Lower lobe of right lung (tissue), 2 donors: ENCODE measurements around the gene TRAPPC8. TPM values are rescaled to one million over a fixed set of nuclear protein-coding genes. Genes with fewer than 3 reads are reported as not detected.

Experiments used
- ATAC-seq, 2 donors: fragments of 200-7000 bp; cut with Tn5 transposase; one replicate each; pipeline ENCODE4 v1.9.1; 2020 to 2022; ENCODE audit warnings: mild to moderate bottlenecking in 2 of 2, moderate library complexity in 2 of 2
- DNase-seq: peaks from one replicate; pipeline ENCODE4 v3.0.0-alpha.2; 2020
- H3K27ac ChIP-seq: fragments of 200-600 bp; one replicate; pipeline ENCODE4 v1.8.0; 2022
- H3K27me3 ChIP-seq: fragments of 200-600 bp; one replicate; pipeline ENCODE4 v1.8.0; 2022; ENCODE audit warnings: low read depth
- H3K36me3 ChIP-seq: fragments of 200-600 bp; one replicate; pipeline ENCODE4 v1.8.0; 2022; ENCODE audit warnings: mild to moderate bottlenecking
- H3K4me1 ChIP-seq: fragments of 200-600 bp; one replicate; pipeline ENCODE4 v1.8.0; 2022
- H3K4me3 ChIP-seq: fragments of 200-600 bp; one replicate; pipeline ENCODE4 v1.8.0; 2022; ENCODE audit warnings: mild to moderate bottlenecking
- H3K9me3 ChIP-seq: fragments of 200-600 bp; one replicate; pipeline ENCODE4 v1.8.0; 2022
- CTCF ChIP-seq: fragments of 200-600 bp; IDR thresholded peaks from one replicate; pipeline ENCODE4 v1.8.0; 2022; ENCODE audit warnings: antibody characterized with exemption, mild to moderate bottlenecking
- intact Hi-C: fragments of 100-400 bp; cut with DNase I; formaldehyde crosslinking; loops from one replicate; pipeline ENCODE4 v1.11.0; 2022
- total RNA-seq: library from RNA; stranded (reverse); fragmentation: NEBNext Ultra II Directional; extraction: Animal tissue kit (Norgen Biotek cat#: 25700); gene quantifications from one replicate; pipeline ENCODE4 v1.2.1, GENCODE V29; 2021
- donor health status: DM: no; HTN: yes; CAD: no; lungs with severe emphysema.

Gene TRAPPC8
- total RNA-seq, 1 donor from 2014 or later = 47.3 TPM

- no peaks in the 10 kb centered on the region for H3K9me3 ChIP-seq
- no peak for DNase-seq
- ATAC-seq = peak; percentile 76 to 83
- no peaks in the 10 kb centered on the region for H3K36me3 ChIP-seq
- no peaks in the 10 kb centered on the region for H3K4me1 ChIP-seq
- no peak overlapping the region for H3K4me3 ChIP-seq
- H3K27me3 ChIP-seq = no peaks in the 10 kb centered on the region
- TF ChIP-seq CTCF = no peak
- no peak overlapping the region for H3K27ac ChIP-seq
- intact Hi-C loops = no loop called here
These were observed 150.9 kb downstream of the TRAPPC8 start for GRCh38 chr18:31791817-31792579.

- Histone ChIP-seq H3K27me3 (no peaks in the 10 kb centered on the region), H3K27ac (no peak overlapping the region), H3K4me1 (no peaks in the 10 kb centered on the region), H3K9me3 (no peaks in the 10 kb centered on the region), H3K36me3 (no peaks in the 10 kb centered on the region), H3K4me3 (no peak overlapping the region)
- ATAC-seq (no peak), DNase-seq (no peak)
- no peak for TF ChIP-seq CTCF
- intact Hi-C loops = no loop called here
These were observed 153.5 kb downstream of the TRAPPC8 start for GRCh38 chr18:31789409-31789808.

GRCh38 chr18:31783059-31783458 lies 159.9 kb downstream of the TRAPPC8 start:
- no peak for TF ChIP-seq CTCF
- H3K27ac ChIP-seq = no peak overlapping the region
- intact Hi-C loops = no loop called here

More at GRCh38 chr18:31783059-31783458, 159.9 kb downstream of the TRAPPC8 start:
- no peaks in the 10 kb centered on the region for H3K4me1 ChIP-seq
- H3K4me3 ChIP-seq = no peak overlapping the region
- peaks cover 17% of the 10 kb centered on the region for H3K9me3 ChIP-seq
- no peaks in the 10 kb centered on the region for H3K27me3 ChIP-seq
- DNase-seq (no peak), ATAC-seq (no peak)
- H3K36me3 ChIP-seq = no peaks in the 10 kb centered on the region

Other genes with a start within 250 kb of the TRAPPC8 start
- gene SLC25A52, start 182.2 kb downstream of the TRAPPC8 start, total RNA-seq = not detected
- 8.1 TPM for gene RNF125, start 75.7 kb upstream of the TRAPPC8 start, total RNA-seq
- 31.0 TPM for gene RNF138, start 148.7 kb upstream of the TRAPPC8 start, total RNA-seq
- not detected for gene MEP1B, start 246.9 kb upstream of the TRAPPC8 start, total RNA-seq